Parathyroid adenoma (tissue), 2 donors: Measurements from ENCODE around the gene UBASH3A.

ENCODE experiments used
- H2AFZ ChIP-seq: fragments of 300-600 bp; sonication (generic); one replicate; pipeline ENCODE4 v1.7.0; 2017; ENCODE audit warnings: antibody characterized with exemption, mild to moderate bottlenecking
- H3K27ac ChIP-seq: fragments of 300-600 bp; sonication (generic); one replicate; pipeline ENCODE4 v1.7.0; 2017
- H3K27me3 ChIP-seq: fragments of 300-600 bp; sonication (generic); one replicate; pipeline ENCODE4 v1.7.0; 2017; ENCODE audit warnings: low read length; ENCODE audit not compliant: control insufficient read depth, insufficient read depth
- H3K36me3 ChIP-seq: fragments of 300-600 bp; sonication (generic); one replicate; pipeline ENCODE4 v1.7.0; 2017; ENCODE audit warnings: low read length; ENCODE audit not compliant: control insufficient read depth, insufficient read depth
- H3K4me1 ChIP-seq: fragments of 300-600 bp; sonication (generic); one replicate; pipeline ENCODE4 v1.7.0; 2017; ENCODE audit warnings: control low read depth
- H3K4me2 ChIP-seq: fragments of 300-600 bp; sonication (generic); one replicate; pipeline ENCODE4 v1.7.0; 2017; ENCODE audit warnings: low read length
- H3K4me3 ChIP-seq: fragments of 300-600 bp; sonication (generic); one replicate; pipeline ENCODE4 v1.7.0; 2017; ENCODE audit warnings: low read depth, low read length
- H3K79me2 ChIP-seq: fragments of 300-600 bp; sonication (generic); one replicate; pipeline ENCODE4 v1.7.0; 2017; ENCODE audit warnings: control low read depth
- H3K9ac ChIP-seq: fragments of 300-600 bp; sonication (generic); one replicate; pipeline ENCODE4 v1.7.0; 2017; ENCODE audit warnings: mild to moderate bottlenecking
- H3K9me3 ChIP-seq: fragments of 300-600 bp; sonication (generic); one replicate; pipeline ENCODE4 v1.7.0; 2017; ENCODE audit warnings: low read length; ENCODE audit not compliant: control insufficient read depth
- CTCF ChIP-seq: fragments of 300-600 bp; sonication (generic); IDR thresholded peaks from one replicate; pipeline ENCODE4 v1.7.0; 2017; ENCODE audit warnings: antibody characterized with exemption, mild to moderate bottlenecking
- donor health status: primary hyperparathyroidism.

Gene UBASH3A

GRCh38 chr21:42409366-42409765 is 5.7 kb downstream of the UBASH3A start:
- no peaks in the 10 kb centered on the region for H3K9me3 ChIP-seq
- H3K27me3 ChIP-seq, result no peaks in the 10 kb centered on the region
- no peak overlapping the region for H2AFZ ChIP-seq
- H3K4me3 ChIP-seq, result no peak overlapping the region
- no peak for TF ChIP-seq CTCF
- no peaks in the 10 kb centered on the region for H3K36me3 ChIP-seq
- no peak overlapping the region for H3K27ac ChIP-seq
- H3K4me2 ChIP-seq, result no peak overlapping the region
- H3K79me2 ChIP-seq, result no peaks in the 10 kb centered on the region
- H3K4me1 ChIP-seq, result no peaks in the 10 kb centered on the region
- no peak overlapping the region for H3K9ac ChIP-seq

- H3K27me3 ChIP-seq, result no peaks in the 10 kb centered on the region
- no peak for TF ChIP-seq CTCF
- no peaks in the 10 kb centered on the region for H3K9me3 ChIP-seq
- H2AFZ ChIP-seq, result no peak overlapping the region
- H3K4me3 ChIP-seq, result no peak overlapping the region
- no peaks in the 10 kb centered on the region for H3K36me3 ChIP-seq
- H3K4me1 ChIP-seq, result no peaks in the 10 kb centered on the region
- H3K9ac ChIP-seq, result no peak overlapping the region
- H3K4me2 ChIP-seq, result no peak overlapping the region
- H3K27ac ChIP-seq, result no peak overlapping the region
- H3K79me2 ChIP-seq, result no peaks in the 10 kb centered on the region
Observed at GRCh38 chr21:42411197-42411869, 7.6 kb downstream of the UBASH3A start.

GRCh38 chr21:42411891-42412635 is 8.4 kb downstream of the UBASH3A start:
- Histone ChIP-seq H3K27ac (no peak overlapping the region), H2AFZ (no peak overlapping the region), H3K4me1 (no peaks in the 10 kb centered on the region), H3K4me3 (no peak overlapping the region), H3K9ac (no peak overlapping the region), H3K36me3 (no peaks in the 10 kb centered on the region), H3K79me2 (no peaks in the 10 kb centered on the region), H3K4me2 (no peak overlapping the region), H3K27me3 (no peaks in the 10 kb centered on the region), H3K9me3 (no peaks in the 10 kb centered on the region)
- no peak for TF ChIP-seq CTCF

GRCh38 chr21:42412636-42412933 is 8.9 kb downstream of the UBASH3A start:
- H3K9me3 ChIP-seq, result no peaks in the 10 kb centered on the region
- no peak overlapping the region for H3K4me3 ChIP-seq
- H3K4me1 ChIP-seq, result no peaks in the 10 kb centered on the region
- H3K27ac ChIP-seq, result no peak overlapping the region
- no peak for TF ChIP-seq CTCF
- no peak overlapping the region for H2AFZ ChIP-seq
- no peaks in the 10 kb centered on the region for H3K36me3 ChIP-seq
- H3K9ac ChIP-seq, result no peak overlapping the region
- no peaks in the 10 kb centered on the region for H3K27me3 ChIP-seq
- H3K4me2 ChIP-seq, result no peak overlapping the region
- H3K79me2 ChIP-seq, result no peaks in the 10 kb centered on the region

- H3K79me2 ChIP-seq, result no peaks in the 10 kb centered on the region
- no peak overlapping the region for H3K9ac ChIP-seq
- H3K4me2 ChIP-seq, result no peak overlapping the region
- no peaks in the 10 kb centered on the region for H3K4me1 ChIP-seq
- H3K27ac ChIP-seq, result no peak overlapping the region
- H3K27me3 ChIP-seq, result no peaks in the 10 kb centered on the region
- no peak overlapping the region for H2AFZ ChIP-seq
- TF ChIP-seq CTCF, result no peak
- no peaks in the 10 kb centered on the region for H3K36me3 ChIP-seq
- no peaks in the 10 kb centered on the region for H3K9me3 ChIP-seq
- H3K4me3 ChIP-seq, result no peak overlapping the region
Observed at GRCh38 chr21:42413093-42413492, 9.4 kb downstream of the UBASH3A start.
